Measurements from ENCODE around the gene AIDA.
A peak's percentile ranks its signal among the peaks of the same experiment; 100 is the strongest.

DNA sequence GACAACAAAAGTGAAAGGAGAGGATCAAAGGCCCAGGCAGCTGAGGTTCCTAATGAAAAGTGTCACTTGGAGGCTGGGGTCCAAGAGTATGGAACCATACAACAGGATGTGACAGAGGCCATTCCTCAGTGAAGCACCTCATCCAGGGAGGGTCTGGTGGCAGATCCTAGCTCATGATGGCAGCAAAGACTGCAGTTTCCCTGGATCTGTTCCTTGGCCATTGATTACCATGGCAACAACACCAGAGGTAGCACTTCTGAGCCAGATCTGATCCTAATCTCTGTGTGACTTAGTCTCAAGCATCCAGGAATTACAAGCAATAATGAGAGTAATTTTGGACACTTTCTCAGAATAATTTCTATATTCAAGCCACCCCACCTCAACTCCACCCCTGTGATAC, 37.6 kb upstream of the AIDA start:
- TF ChIP-seq REPIN1 (tag by site-specific recombination; IDR thresholded peaks at IDR 0.05; ENCODE audit: low read depth) (no peak), TCF7L2 (IDR thresholded peaks at IDR 0.05; ENCODE audit: borderline replicate concordance, low read depth, low read length) (no peak), GFI1B (tag by site-specific recombination; IDR thresholded peaks at IDR 0.05) (no peak), ZNF670 (tag by site-specific recombination; IDR thresholded peaks at IDR 0.05; ENCODE audit: low read depth) (no peak), ZNF792 (tag by site-specific recombination; IDR thresholded peaks at IDR 0.05) (no peak), ZNF140 (tag by site-specific recombination; IDR thresholded peaks at IDR 0.05) (no peak), ZNF596 (tag by site-specific recombination; IDR thresholded peaks at IDR 0.05) (no peak)
- TF ChIP-seq, protein P1, sequence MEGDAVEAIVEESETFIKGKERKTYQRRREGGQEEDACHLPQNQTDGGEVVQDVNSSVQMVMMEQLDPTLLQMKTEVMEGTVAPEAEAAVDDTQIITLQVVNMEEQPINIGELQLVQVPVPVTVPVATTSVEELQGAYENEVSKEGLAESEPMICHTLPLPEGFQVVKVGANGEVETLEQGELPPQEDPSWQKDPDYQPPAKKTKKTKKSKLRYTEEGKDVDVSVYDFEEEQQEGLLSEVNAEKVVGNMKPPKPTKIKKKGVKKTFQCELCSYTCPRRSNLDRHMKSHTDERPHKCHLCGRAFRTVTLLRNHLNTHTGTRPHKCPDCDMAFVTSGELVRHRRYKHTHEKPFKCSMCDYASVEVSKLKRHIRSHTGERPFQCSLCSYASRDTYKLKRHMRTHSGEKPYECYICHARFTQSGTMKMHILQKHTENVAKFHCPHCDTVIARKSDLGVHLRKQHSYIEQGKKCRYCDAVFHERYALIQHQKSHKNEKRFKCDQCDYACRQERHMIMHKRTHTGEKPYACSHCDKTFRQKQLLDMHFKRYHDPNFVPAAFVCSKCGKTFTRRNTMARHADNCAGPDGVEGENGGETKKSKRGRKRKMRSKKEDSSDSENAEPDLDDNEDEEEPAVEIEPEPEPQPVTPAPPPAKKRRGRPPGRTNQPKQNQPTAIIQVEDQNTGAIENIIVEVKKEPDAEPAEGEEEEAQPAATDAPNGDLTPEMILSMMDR (tag by site-specific recombination; IDR thresholded peaks at IDR 0.05), result peak; percentile 37; the same call in 1 of the 2 replicates
- TF ChIP-seq, protein P2, sequence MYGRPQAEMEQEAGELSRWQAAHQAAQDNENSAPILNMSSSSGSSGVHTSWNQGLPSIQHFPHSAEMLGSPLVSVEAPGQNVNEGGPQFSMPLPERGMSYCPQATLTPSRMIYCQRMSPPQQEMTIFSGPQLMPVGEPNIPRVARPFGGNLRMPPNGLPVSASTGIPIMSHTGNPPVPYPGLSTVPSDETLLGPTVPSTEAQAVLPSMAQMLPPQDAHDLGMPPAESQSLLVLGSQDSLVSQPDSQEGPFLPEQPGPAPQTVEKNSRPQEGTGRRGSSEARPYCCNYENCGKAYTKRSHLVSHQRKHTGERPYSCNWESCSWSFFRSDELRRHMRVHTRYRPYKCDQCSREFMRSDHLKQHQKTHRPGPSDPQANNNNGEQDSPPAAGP (tag by site-specific recombination; IDR thresholded peaks at IDR 0.05), result no peak
- TF ChIP-seq, protein P3, sequence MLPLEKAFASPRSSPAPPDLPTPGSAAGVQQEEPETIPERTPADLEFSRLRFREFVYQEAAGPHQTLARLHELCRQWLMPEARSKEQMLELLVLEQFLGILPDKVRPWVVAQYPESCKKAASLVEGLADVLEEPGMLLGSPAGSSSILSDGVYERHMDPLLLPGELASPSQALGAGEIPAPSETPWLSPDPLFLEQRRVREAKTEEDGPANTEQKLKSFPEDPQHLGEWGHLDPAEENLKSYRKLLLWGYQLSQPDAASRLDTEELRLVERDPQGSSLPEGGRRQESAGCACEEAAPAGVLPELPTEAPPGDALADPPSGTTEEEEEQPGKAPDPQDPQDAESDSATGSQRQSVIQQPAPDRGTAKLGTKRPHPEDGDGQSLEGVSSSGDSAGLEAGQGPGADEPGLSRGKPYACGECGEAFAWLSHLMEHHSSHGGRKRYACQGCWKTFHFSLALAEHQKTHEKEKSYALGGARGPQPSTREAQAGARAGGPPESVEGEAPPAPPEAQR (tag by site-specific recombination; IDR thresholded peaks at IDR 0.05), result no peak
- TF ChIP-seq, protein P4, sequence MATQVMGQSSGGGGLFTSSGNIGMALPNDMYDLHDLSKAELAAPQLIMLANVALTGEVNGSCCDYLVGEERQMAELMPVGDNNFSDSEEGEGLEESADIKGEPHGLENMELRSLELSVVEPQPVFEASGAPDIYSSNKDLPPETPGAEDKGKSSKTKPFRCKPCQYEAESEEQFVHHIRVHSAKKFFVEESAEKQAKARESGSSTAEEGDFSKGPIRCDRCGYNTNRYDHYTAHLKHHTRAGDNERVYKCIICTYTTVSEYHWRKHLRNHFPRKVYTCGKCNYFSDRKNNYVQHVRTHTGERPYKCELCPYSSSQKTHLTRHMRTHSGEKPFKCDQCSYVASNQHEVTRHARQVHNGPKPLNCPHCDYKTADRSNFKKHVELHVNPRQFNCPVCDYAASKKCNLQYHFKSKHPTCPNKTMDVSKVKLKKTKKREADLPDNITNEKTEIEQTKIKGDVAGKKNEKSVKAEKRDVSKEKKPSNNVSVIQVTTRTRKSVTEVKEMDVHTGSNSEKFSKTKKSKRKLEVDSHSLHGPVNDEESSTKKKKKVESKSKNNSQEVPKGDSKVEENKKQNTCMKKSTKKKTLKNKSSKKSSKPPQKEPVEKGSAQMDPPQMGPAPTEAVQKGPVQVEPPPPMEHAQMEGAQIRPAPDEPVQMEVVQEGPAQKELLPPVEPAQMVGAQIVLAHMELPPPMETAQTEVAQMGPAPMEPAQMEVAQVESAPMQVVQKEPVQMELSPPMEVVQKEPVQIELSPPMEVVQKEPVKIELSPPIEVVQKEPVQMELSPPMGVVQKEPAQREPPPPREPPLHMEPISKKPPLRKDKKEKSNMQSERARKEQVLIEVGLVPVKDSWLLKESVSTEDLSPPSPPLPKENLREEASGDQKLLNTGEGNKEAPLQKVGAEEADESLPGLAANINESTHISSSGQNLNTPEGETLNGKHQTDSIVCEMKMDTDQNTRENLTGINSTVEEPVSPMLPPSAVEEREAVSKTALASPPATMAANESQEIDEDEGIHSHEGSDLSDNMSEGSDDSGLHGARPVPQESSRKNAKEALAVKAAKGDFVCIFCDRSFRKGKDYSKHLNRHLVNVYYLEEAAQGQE (tag by site-specific recombination; IDR thresholded peaks at IDR 0.05), result no peak
- TF ChIP-seq, protein P5, sequence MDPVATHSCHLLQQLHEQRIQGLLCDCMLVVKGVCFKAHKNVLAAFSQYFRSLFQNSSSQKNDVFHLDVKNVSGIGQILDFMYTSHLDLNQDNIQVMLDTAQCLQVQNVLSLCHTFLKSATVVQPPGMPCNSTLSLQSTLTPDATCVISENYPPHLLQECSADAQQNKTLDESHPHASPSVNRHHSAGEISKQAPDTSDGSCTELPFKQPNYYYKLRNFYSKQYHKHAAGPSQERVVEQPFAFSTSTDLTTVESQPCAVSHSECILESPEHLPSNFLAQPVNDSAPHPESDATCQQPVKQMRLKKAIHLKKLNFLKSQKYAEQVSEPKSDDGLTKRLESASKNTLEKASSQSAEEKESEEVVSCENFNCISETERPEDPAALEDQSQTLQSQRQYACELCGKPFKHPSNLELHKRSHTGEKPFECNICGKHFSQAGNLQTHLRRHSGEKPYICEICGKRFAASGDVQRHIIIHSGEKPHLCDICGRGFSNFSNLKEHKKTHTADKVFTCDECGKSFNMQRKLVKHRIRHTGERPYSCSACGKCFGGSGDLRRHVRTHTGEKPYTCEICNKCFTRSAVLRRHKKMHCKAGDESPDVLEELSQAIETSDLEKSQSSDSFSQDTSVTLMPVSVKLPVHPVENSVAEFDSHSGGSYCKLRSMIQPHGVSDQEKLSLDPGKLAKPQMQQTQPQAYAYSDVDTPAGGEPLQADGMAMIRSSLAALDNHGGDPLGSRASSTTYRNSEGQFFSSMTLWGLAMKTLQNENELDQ (tag by site-specific recombination; IDR thresholded peaks at IDR 0.05; ENCODE audit: low read depth), result no peak
